Kidney (tissue), 14 donors: ENCODE data around the gene CFAP221. TPM values are rescaled to one million over a fixed set of nuclear protein-coding genes. Genes with fewer than 3 reads are reported as not detected.

ENCODE experiments used
- DNase-seq, 5 donors: peaks; one replicate each; pipeline ENCODE4 v3.0.0-alpha.2; 2013 to 2020
- FAIRE-seq: peaks from 2 replicates; lab custom pipeline; 2012; peaks lifted over from hg19 to GRCh38; lab: Jason Lieb, UNC
- H3K27ac ChIP-seq, 2 donors: one replicate each; pipeline ENCODE4 v1.7.0; 2013; ENCODE audit warnings: low read depth in 2 of 2, low read length in 2 of 2, inconsistent platforms in 1 of 2
- H3K27me3 ChIP-seq: one replicate; pipeline ENCODE4 v1.7.1; 2013; ENCODE audit warnings: low read length, inconsistent platforms; ENCODE audit not compliant: control insufficient read depth, insufficient read depth
- H3K36me3 ChIP-seq, 3 donors: one replicate each; pipeline versions ENCODE4 v1.7.0 to v1.7.1; 2013; ENCODE audit warnings: low read length in 3 of 3, control low read depth in 1 of 3, inconsistent platforms in 1 of 3; ENCODE audit not compliant: insufficient read depth in 3 of 3, control insufficient read depth in 2 of 3
- H3K4me1 ChIP-seq, 3 donors: one replicate each; pipeline versions ENCODE4 v1.7.0 to v1.7.1; 2013; ENCODE audit warnings: low read length in 3 of 3, inconsistent platforms in 1 of 3, low read depth in 1 of 3; ENCODE audit not compliant: control insufficient read depth in 2 of 3, insufficient read depth in 2 of 3
- H3K4me3 ChIP-seq, 3 donors: one replicate each; pipeline versions ENCODE4 v1.7.0 to v1.8.1; 2013; ENCODE audit warnings: low read length in 3 of 3, control low read depth in 1 of 3, inconsistent platforms in 1 of 3
- H3K9ac ChIP-seq, 3 donors: one replicate each; pipeline versions ENCODE4 v1.7.0 to v1.7.1; 2013; ENCODE audit warnings: low read length in 3 of 3, control low read depth in 1 of 3, inconsistent platforms in 1 of 3
- H3K9me3 ChIP-seq, 3 donors: one replicate each; pipeline versions ENCODE4 v1.7.0 to v1.7.1; 2013; ENCODE audit warnings: low read length in 3 of 3, control low read depth in 1 of 3, inconsistent platforms in 1 of 3; ENCODE audit not compliant: control insufficient read depth in 2 of 3, insufficient read depth in 1 of 3
- CTCF ChIP-seq: IDR thresholded peaks from 3 replicates; pipeline ENCODE4 v1.5.1; 2012; ENCODE audit warnings: mild to moderate bottlenecking, moderate library complexity, borderline replicate concordance; ENCODE audit not compliant: insufficient read depth; ENCODE audit errors: extremely low read depth
- intact Hi-C: fragments of 100-400 bp; cut with DNase I; formaldehyde crosslinking; loops from one replicate; pipeline ENCODE4 v1.11.1; 2022
- polyA plus RNA-seq: library from polyadenylated mRNA; stranded (reverse); fragments of 350-450 nt; fragmentation: Illumina TruSeq; extraction: RNeasy Lipid Tissue Mini Kit (QIAGEN cat#74804); gene quantifications from one replicate; pipeline ENCODE4 v1.2.3, GENCODE V29; 2014; ENCODE audit warnings: low read depth, low replicate concordance; ENCODE audit not compliant: insufficient read depth
- total RNA-seq: library from RNA; stranded (reverse); fragmentation: NEBNext Ultra II Directional; extraction: Animal tissue kit (Norgen Biotek cat#: 25700); gene quantifications from one replicate; pipeline ENCODE4 v1.2.1, GENCODE V29; 2021
- donor health status: control.
- donor health status: control.
- donor health status: control.
- donor health status: control.
- donor health status: control.
- donor health status: DM: yes; HTN: yes; CAD: no.
- donor health status: Normal renal cell carcinoma (clear cell type).

The CFAP221 gene
- total and polyA plus RNA-seq, 2 donors from 2014 or later = 15.9 to 58.7 TPM

- H3K36me3 ChIP-seq = no peaks in the 10 kb centered on the region
- H3K4me1 ChIP-seq = no peaks in the 10 kb centered on the region
- peaks cover 0 to 4% (median 0%) of the 10 kb centered on the region in 3 donors for H3K9me3 ChIP-seq
- H3K27ac ChIP-seq = no peak overlapping the region
- FAIRE-seq = no peak
- peak; percentile 90 for TF ChIP-seq CTCF
- intact Hi-C loops = no loop called here
- no peak overlapping the region for H3K9ac ChIP-seq
- H3K27me3 ChIP-seq = no peaks in the 10 kb centered on the region
- peak; percentile 76 to 89 (median 80) for DNase-seq
- no peak overlapping the region for H3K4me3 ChIP-seq
Observed at GRCh38 chr2:119702918-119703401, 158.7 kb downstream of the CFAP221 start.

GRCh38 chr2:119703526-119703925 lies 159.3 kb downstream of the CFAP221 start:
- Histone ChIP-seq H3K36me3 (no peaks in the 10 kb centered on the region), H3K9ac (no peak overlapping the region), H3K4me3 (no peak overlapping the region), H3K4me1 (no peaks in the 10 kb centered on the region), H3K27me3 (no peaks in the 10 kb centered on the region), H3K9me3 (peaks cover 0 to 4% (median 0%) of the 10 kb centered on the region in 3 donors), H3K27ac (no peak overlapping the region)
- TF ChIP-seq CTCF = no peak
- DNase-seq (no peak), FAIRE-seq (no peak)
- intact Hi-C loops = no loop called here

GRCh38 chr2:119704670-119705120 lies 160.4 kb downstream of the CFAP221 start:
- TF ChIP-seq CTCF = no peak
- Histone ChIP-seq H3K27ac (no peak overlapping the region), H3K4me1 (no peaks in the 10 kb centered on the region), H3K9ac (no peak overlapping the region), H3K4me3 (no peak overlapping the region), H3K36me3 (no peaks in the 10 kb centered on the region), H3K9me3 (peaks cover 0 to 4% (median 0%) of the 10 kb centered on the region in 3 donors), H3K27me3 (no peaks in the 10 kb centered on the region)
- no peak for FAIRE-seq
- DNase-seq = no peak
- intact Hi-C loops = no loop called here

- no peak for FAIRE-seq
- intact Hi-C loops = no loop called here
Observed at GRCh38 chr2:119706221-119706620, 162.0 kb downstream of the CFAP221 start.

More at GRCh38 chr2:119706221-119706620, 162.0 kb downstream of the CFAP221 start:
- H3K27ac ChIP-seq = no peak overlapping the region
- H3K4me1 ChIP-seq = no peaks in the 10 kb centered on the region
- DNase-seq = no peak
- TF ChIP-seq CTCF = no peak
- no peak overlapping the region for H3K4me3 ChIP-seq
- no peak overlapping the region for H3K9ac ChIP-seq
- no peaks in the 10 kb centered on the region for H3K27me3 ChIP-seq
- H3K9me3 ChIP-seq = peaks cover 0 to 4% (median 0%) of the 10 kb centered on the region in 3 donors
- no peaks in the 10 kb centered on the region for H3K36me3 ChIP-seq
